ENCODE data around the gene PHLPP1.

DNA sequence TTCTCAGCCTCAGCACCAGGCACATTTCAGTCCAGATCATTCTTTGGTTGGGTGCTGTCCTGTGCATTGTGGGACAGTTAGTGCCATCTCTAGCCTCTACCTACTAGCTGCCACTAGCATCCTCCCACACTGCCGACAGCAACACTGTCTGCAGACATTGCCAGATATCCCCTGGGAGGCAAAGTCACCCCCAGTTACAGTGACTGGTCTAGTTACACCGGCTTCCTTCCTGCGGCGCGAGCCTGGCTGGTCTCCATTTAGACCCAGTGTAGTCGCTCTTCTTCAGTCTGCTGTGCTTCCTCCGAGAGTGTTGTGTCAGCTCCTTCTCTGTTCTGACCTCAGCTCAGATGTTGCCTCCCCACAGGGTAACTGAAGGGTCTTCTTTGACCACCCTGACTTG, 283.1 kb downstream of the PHLPP1 start:
- TF ChIP-seq, protein P1, sequence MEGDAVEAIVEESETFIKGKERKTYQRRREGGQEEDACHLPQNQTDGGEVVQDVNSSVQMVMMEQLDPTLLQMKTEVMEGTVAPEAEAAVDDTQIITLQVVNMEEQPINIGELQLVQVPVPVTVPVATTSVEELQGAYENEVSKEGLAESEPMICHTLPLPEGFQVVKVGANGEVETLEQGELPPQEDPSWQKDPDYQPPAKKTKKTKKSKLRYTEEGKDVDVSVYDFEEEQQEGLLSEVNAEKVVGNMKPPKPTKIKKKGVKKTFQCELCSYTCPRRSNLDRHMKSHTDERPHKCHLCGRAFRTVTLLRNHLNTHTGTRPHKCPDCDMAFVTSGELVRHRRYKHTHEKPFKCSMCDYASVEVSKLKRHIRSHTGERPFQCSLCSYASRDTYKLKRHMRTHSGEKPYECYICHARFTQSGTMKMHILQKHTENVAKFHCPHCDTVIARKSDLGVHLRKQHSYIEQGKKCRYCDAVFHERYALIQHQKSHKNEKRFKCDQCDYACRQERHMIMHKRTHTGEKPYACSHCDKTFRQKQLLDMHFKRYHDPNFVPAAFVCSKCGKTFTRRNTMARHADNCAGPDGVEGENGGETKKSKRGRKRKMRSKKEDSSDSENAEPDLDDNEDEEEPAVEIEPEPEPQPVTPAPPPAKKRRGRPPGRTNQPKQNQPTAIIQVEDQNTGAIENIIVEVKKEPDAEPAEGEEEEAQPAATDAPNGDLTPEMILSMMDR (IDR thresholded peaks at IDR 0.05; ENCODE audit: insufficient read depth, low read depth, low read length): no peak
- no peak for TF ChIP-seq EZH2 (IDR thresholded peaks at IDR 0.05; ENCODE audit: insufficient read depth, low read length)

Data from astrocyte (in vitro differentiated cells and primary cell).